AG04449 (cell line): ENCODE data around the gene CCDC117.

Experiments
- CTCF ChIA-PET: fragments of 350-600 bp; formaldehyde crosslinking; extraction: SDS; loops from one replicate; lab custom pipeline; 2021; ENCODE audit warnings: antibody characterized with exemption; lab: Yijun Ruan, JAX
- POLR2A ChIA-PET: fragments of 400-600, 350-600 bp; formaldehyde crosslinking; extraction: SDS; loops from one replicate; lab custom pipeline; 2020; ENCODE audit warnings: antibody characterized with exemption, inconsistent platforms; lab: Yijun Ruan, JAX
- DNase-seq: peaks from one replicate; pipeline ENCODE4 v3.0.0-alpha.2; 2010; ENCODE audit warnings: low read depth, low spot score
- H3K4me3 ChIP-seq: 2 replicates; pipeline ENCODE4 v1.5.1; 2011; ENCODE audit warnings: low read depth, mild to moderate bottlenecking, control low read depth, low read length
- TF ChIP-seq, protein P1 (sequence below): IDR thresholded peaks from one replicate; pipeline ENCODE4 v1.5.1; 2011; ENCODE audit warnings: mild to moderate bottlenecking, moderate library complexity, low read length, control low read depth, inconsistent platforms; ENCODE audit not compliant: insufficient read depth; ENCODE audit errors: missing control alignments

Gene CCDC117

DNA sequence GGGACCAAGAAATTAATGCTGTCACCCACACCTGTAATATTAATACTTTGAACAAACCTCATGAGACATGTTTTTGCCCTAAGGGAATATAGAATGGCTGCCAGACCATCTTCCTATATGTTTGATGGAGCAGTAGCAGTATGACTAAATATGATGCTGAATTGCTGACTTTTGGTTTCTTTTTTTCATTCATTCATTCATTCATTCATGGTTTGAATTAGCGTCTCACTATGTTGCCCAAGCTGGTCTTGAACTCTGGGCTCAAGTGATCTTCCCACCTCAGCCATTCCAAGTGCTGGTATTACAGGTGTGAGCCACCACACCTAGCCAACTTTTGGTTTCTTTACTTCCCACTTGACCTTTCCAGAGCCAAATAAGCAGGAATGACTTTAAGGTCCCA is 7.8 kb downstream of the CCDC117 start:
- no peak overlapping the region for H3K4me3 ChIP-seq
- ChIA-PET POLR2A (no interaction called here), CTCF (interaction anchor here (1.2 to 1.4 kb wide), 4 partner anchors 18 to 180 kb away, joined by 3 to 8 read pairs (median 4); no protein-coding TSS in a partner anchor)
- no peak for DNase-seq
- TF ChIP-seq, protein P1, sequence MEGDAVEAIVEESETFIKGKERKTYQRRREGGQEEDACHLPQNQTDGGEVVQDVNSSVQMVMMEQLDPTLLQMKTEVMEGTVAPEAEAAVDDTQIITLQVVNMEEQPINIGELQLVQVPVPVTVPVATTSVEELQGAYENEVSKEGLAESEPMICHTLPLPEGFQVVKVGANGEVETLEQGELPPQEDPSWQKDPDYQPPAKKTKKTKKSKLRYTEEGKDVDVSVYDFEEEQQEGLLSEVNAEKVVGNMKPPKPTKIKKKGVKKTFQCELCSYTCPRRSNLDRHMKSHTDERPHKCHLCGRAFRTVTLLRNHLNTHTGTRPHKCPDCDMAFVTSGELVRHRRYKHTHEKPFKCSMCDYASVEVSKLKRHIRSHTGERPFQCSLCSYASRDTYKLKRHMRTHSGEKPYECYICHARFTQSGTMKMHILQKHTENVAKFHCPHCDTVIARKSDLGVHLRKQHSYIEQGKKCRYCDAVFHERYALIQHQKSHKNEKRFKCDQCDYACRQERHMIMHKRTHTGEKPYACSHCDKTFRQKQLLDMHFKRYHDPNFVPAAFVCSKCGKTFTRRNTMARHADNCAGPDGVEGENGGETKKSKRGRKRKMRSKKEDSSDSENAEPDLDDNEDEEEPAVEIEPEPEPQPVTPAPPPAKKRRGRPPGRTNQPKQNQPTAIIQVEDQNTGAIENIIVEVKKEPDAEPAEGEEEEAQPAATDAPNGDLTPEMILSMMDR, result no peak

DNA sequence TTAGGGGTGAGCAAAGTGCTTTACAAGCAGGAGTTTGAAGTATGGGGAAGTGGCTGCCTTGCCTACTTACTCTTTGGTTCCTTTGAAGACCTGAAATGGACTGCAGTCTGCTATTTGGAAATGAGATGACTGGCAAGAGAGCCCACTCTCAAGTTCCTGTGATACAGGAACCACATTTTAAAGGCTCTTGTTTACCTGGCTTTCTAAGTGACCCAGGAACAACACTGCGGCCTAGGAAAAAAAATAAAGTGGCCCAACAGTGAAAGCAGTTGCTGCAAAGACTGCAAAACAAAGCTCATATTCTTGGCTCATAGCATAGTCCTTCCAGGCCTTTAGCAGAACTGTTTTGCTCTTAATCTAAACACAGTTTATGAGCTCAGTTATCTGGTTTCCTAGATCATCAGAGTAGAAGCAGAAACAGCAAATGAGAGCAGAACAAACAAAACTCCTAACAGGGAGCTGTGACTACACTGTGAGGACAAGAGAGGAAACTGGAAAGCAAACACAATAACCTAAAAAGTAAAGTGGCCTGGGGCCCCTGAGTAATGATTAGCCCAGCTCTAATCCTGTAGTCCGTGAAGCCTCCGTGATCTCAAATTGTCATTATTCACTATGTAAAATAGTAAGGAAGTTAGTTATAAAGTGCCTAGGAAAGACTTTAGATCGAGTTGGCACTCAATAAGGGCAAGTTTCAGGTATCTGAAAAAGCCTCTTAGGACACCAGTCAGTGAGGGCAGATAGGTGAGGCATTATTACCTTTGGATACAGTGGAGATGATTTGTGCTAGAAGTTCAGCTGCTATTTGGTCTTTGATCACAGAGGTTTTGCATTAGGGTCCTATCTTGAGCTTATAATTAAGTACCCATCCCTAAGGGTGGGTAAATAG is 11.5 kb downstream of the CCDC117 start:
- no peak overlapping the region for H3K4me3 ChIP-seq
- ChIA-PET POLR2A (interaction anchor here (1.2 kb wide), 1 partner anchor 16 kb away, joined by 5 read pairs; the partner anchor contains the start of gene XBP1), CTCF (interaction anchor here (3.1 to 3.8 kb wide), 2 partner anchors 11 to 184 kb away, joined by 9 to 15 read pairs; partner anchors contain the start of gene CCDC117)
- TF ChIP-seq, protein P1, result no peak
- no peak for DNase-seq

DNA sequence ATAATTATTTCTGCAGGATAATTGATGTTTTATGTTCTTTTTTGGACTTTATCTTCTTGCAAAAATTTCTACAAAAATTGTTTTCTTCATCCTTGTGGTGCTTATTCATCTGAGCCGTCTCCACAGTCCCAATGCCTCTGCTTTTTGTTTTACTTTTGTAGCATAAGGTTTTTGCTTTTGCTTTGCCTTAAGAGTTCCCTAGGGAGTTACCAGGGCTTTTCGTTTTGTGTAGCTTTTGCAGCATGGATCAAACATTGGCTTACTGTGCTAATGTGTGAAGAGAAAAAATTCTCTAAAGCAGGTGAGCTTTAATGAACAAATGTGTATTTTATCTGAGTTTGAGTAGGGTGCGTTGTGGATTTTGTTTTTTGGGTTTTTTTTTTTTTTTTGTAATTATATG is 16.1 kb downstream of the CCDC117 start:
- TF ChIP-seq, protein P1, result no peak
- CTCF ChIA-PET, result interaction anchor here (1.6 to 3.1 kb wide), 4 partner anchors 40 to 252 kb away, joined by 5 to 14 read pairs (median 8); no protein-coding TSS in a partner anchor
- H3K4me3 ChIP-seq, result no peak overlapping the region
- POLR2A ChIA-PET, result no interaction called here
- DNase-seq, result no peak

DNA sequence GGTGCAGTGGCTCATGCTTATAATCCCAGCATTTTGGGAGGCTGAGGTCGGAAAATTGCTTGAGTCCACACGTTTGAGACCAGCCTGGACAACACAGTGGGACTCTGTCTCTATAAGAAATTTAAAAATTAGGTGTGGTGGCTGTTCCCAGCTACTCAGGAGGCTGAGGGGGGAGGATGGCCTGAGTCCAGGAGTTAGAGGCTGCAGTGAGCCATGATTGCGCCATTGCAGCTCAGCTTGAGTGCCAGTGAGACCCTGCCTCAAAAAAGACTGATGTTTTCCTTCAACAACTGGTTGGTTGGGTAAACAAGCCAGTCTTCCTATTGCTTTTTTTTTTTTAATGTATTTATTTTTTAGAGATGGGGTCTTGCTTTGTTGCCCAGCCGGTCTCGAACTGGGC is 18.6 kb downstream of the CCDC117 start:
- ChIA-PET CTCF (interaction anchor here (1.5 to 1.9 kb wide), 3 partner anchors 8 to 191 kb away, joined by 3 to 7 read pairs (median 5); no protein-coding TSS in a partner anchor), POLR2A (interaction anchor here (0.6 to 1.8 kb wide), 4 partner anchors 9 to 191 kb away, joined by 3 to 7 read pairs (median 4); partner anchors contain the start of genes CCDC117, TTC28 and XBP1)
- no peak overlapping the region for H3K4me3 ChIP-seq
- DNase-seq, result no peak
- TF ChIP-seq, protein P1, result no peak

DNA sequence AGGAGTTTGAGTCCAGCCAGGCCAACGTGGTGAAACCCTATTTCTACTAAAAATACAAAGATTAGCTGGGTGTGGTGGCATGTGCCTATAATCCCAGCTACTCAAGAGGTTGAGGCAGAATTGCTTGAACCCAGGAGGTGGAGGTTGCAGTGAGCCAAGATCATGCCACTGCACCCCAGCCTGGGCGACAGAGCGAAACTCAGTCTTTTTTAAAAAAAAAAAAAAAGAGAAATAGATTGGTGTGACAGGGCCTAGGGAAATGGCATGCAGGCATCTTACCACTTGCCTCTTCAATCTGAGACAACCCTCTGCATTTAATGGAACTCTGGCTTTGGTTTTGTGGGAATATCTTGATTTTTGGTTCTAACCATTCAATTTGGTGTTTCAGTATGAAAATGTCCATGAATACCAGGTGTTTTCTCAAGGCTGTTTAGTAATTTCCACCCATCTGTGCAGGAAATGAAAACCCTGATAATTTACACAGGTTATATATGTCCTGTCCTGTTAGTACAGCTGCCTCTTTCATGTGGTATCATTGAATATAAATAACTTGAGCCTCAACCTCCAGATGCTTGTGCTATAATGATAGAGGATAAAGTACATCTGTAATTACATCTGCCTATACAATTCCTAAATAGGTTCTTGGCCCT is 19.5 kb downstream of the CCDC117 start:
- CTCF ChIA-PET, result interaction anchor here (1.5 to 1.9 kb wide), 3 partner anchors 11 to 191 kb away, joined by 3 to 7 read pairs (median 5); no protein-coding TSS in a partner anchor
- POLR2A ChIA-PET, result interaction anchor here (0.6 to 1.8 kb wide), 4 partner anchors 8 to 191 kb away, joined by 3 to 7 read pairs (median 4); partner anchors contain the start of genes TTC28 and XBP1
- TF ChIP-seq, protein P1, result no peak
- H3K4me3 ChIP-seq, result no peak overlapping the region
- no peak for DNase-seq
